ENCODE measurements around the gene ATP2B3. TPM values are rescaled to one million over a fixed set of nuclear protein-coding genes. Genes with fewer than 3 reads are reported as not detected.

ATP2B3 gene
- total and polyA plus RNA-seq, 2 of the 4 experiments (the other 2 are of a cell fraction), result under 0.01 to 0.03 TPM

DNA sequence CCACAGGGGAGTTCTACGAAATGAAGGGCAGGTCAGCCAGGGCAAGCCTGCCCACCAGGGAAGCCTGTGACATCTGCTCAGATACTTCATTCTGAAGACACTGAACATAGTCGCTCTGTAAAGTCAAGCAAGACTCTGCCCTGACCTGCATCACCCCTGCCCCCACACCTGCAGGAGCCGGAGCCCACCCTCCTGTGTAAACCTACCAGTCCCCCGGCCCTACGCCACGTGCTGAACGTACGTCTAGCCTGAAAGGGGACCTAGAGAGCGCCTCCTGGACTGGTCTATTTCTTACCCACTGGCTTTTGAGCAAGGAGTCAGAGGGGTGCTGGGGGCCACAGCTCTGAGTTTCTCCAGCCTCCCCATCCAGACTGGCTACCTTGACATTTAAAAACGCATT, 69.9 kb downstream of the ATP2B3 start:
- Histone ChIP-seq H3K4me1 (ENCODE audit: control insufficient read depth, insufficient read depth, low read length) (no peaks in the 10 kb centered on the region), H3K14ac (replicated peaks; ENCODE audit: low read depth, low read length) (no peak overlapping the region), H3K9me3 (ENCODE audit: control insufficient read depth, insufficient read depth, low read length) (no peaks in the 10 kb centered on the region), H2BK120ac (ENCODE audit: low read depth, low read length) (no peak overlapping the region), H3K18ac (ENCODE audit: low read depth, low read length) (no peak overlapping the region), H2BK20ac (ENCODE audit: low read depth, low read length) (no peak overlapping the region), H4K5ac (ENCODE audit: low read depth, low read length) (no peak overlapping the region), H3K27ac (ENCODE audit: insufficient read depth, low read length) (no peak overlapping the region), H2AFZ (replicated peaks; ENCODE audit: low read length, poor library complexity) (no peak overlapping the region), H3K4ac (ENCODE audit: low read depth, low read length) (no peak overlapping the region), H3K4me3 (ENCODE audit: insufficient read depth, low read depth, low read length) (no peak overlapping the region), H2AK5ac (ENCODE audit: low read depth, low read length) (no peak overlapping the region), H4K20me1 (ENCODE audit: insufficient read depth, low read length) (no peaks in the 10 kb centered on the region), H4K8ac (ENCODE audit: low read depth in 2 of 2, low read length in 2 of 2) (no peak overlapping the region), H3K79me1 (ENCODE audit: low read depth in 1 of 2, low read length in 2 of 2) (no peaks in the 10 kb centered on the region), H2BK5ac (ENCODE audit: low read depth, low read length, poor library complexity, severe bottlenecking) (no peak overlapping the region), H3K4me2 (ENCODE audit: low read depth, low read length) (no peak overlapping the region), H3K36me3 (ENCODE audit: control insufficient read depth, insufficient read depth, low read length) (peaks cover 13% of the 10 kb centered on the region), H3K56ac (ENCODE audit: extremely low read depth, insufficient read depth, low read length) (no peak overlapping the region), H3K27me3 (ENCODE audit: control insufficient read depth, insufficient read depth, low read length) (no peaks in the 10 kb centered on the region), H3K23ac (ENCODE audit: low read depth, low read length) (no peak overlapping the region), H3K9me1 (ENCODE audit: insufficient read depth, low read length) (no peaks in the 10 kb centered on the region), H2BK15ac (ENCODE audit: low read depth, low read length) (no peak overlapping the region), H3K9ac (ENCODE audit: low read depth, low read length) (no peak overlapping the region), H4K91ac (ENCODE audit: insufficient read depth, low read depth, low read length) (no peak overlapping the region), H2AK9ac (replicated peaks; ENCODE audit: low read depth, low read length, poor library complexity) (no peak overlapping the region)
- intact Hi-C loops (cut with micrococcal nuclease) (no loop called here), dilution Hi-C loops (cut with HindIII; ENCODE audit: low sequenced_read_pairs, unreplicated experiment) (no loop called here), in situ Hi-C loops (cut with MboI; ENCODE audit: low sequenced_read_pairs) (no loop called here)
- ATAC-seq (ENCODE audit: low read depth), result no peak
- no peak for DNase-seq
- no TSS peak for BruUV-seq (replicated peaks)
- ChIA-PET CTCF (no interaction called here), POLR2A (ENCODE audit: unreplicated experiment) (no interaction called here)
- 73% methylated on average over 3 of the region's 10 CpGs; no CpG with 5 or more reads in 1 of the 2 experiments for WGBS, 2 experiments (ENCODE audit: extremely low coverage in 2 of 2, insufficient read length in 1 of 2)
- TF ChIP-seq BHLHE40 (IDR thresholded peaks at IDR 0.05; ENCODE audit: low read depth, low read length), result no peak
- no peak for TF ChIP-seq CHD1 (IDR thresholded peaks at IDR 0.05; ENCODE audit: low read depth, low read length)
- TF ChIP-seq RAD21 (IDR thresholded peaks at IDR 0.05; ENCODE audit: low read length), result no peak
- TF ChIP-seq FOS (IDR thresholded peaks at IDR 0.05; ENCODE audit: low read depth, low read length), result no peak
- no peak for TF ChIP-seq POLR2A (IDR thresholded peaks at IDR 0.05; ENCODE audit: low read depth, low read length)
- no peak for TF ChIP-seq MAZ (IDR thresholded peaks at IDR 0.05; ENCODE audit: borderline replicate concordance, low read depth, low read length)
- no peak for TF ChIP-seq MAFK (IDR thresholded peaks at IDR 0.05; ENCODE audit: low read depth, low read length)
- TF ChIP-seq, protein P1, sequence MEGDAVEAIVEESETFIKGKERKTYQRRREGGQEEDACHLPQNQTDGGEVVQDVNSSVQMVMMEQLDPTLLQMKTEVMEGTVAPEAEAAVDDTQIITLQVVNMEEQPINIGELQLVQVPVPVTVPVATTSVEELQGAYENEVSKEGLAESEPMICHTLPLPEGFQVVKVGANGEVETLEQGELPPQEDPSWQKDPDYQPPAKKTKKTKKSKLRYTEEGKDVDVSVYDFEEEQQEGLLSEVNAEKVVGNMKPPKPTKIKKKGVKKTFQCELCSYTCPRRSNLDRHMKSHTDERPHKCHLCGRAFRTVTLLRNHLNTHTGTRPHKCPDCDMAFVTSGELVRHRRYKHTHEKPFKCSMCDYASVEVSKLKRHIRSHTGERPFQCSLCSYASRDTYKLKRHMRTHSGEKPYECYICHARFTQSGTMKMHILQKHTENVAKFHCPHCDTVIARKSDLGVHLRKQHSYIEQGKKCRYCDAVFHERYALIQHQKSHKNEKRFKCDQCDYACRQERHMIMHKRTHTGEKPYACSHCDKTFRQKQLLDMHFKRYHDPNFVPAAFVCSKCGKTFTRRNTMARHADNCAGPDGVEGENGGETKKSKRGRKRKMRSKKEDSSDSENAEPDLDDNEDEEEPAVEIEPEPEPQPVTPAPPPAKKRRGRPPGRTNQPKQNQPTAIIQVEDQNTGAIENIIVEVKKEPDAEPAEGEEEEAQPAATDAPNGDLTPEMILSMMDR (conservative IDR thresholded peaks at IDR 0.05; ENCODE audit: low read depth, low read length), result no peak
- TF ChIP-seq RCOR1 (IDR thresholded peaks at IDR 0.05; ENCODE audit: insufficient replicate concordance, low read length), result no peak
- TF ChIP-seq, protein P2, sequence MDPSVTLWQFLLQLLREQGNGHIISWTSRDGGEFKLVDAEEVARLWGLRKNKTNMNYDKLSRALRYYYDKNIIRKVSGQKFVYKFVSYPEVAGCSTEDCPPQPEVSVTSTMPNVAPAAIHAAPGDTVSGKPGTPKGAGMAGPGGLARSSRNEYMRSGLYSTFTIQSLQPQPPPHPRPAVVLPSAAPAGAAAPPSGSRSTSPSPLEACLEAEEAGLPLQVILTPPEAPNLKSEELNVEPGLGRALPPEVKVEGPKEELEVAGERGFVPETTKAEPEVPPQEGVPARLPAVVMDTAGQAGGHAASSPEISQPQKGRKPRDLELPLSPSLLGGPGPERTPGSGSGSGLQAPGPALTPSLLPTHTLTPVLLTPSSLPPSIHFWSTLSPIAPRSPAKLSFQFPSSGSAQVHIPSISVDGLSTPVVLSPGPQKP (IDR thresholded peaks at IDR 0.05; ENCODE audit: borderline replicate concordance, low read depth, low read length), result no peak
- no peak for TF ChIP-seq MXI1 (IDR thresholded peaks at IDR 0.05; ENCODE audit: borderline replicate concordance, low read depth, low read length)
- TF ChIP-seq NFE2L2 (IDR thresholded peaks at IDR 0.05; ENCODE audit: low read depth, low read length), result no peak
- TF ChIP-seq RFX5 (IDR thresholded peaks at IDR 0.05; ENCODE audit: low read depth, low read length), result no peak
